HG03066 (cell line): ENCODE measurements around the gene MAML3.
A peak's percentile ranks its signal among the peaks of the same experiment; 100 is the strongest.

Experiments used
- ATAC-seq: cut with Tn5 transposase; IDR thresholded peaks from one replicate; pipeline ENCODE4 v1.9.1; 2021; ENCODE audit warnings: low read depth; ENCODE audit not compliant: unreplicated experiment

Gene MAML3

GRCh38 chr4:140153718-140154571, at the start of gene MAML3:
MAML3 (minus strand) TSS chr4:140154184; CDS start chr4:140153327, 857 bp downstream.
- ATAC-seq: peak; percentile 31

GRCh38 chr4:140198942-140199341, 45.0 kb upstream of the MAML3 start:
- ATAC-seq: no peak

GRCh38 chr4:140195806-140196205, 41.8 kb upstream of the MAML3 start:
- ATAC-seq: no peak

GRCh38 chr4:140189805-140190204, 35.8 kb upstream of the MAML3 start:
- ATAC-seq: no peak

- ATAC-seq: no peak
Observed at GRCh38 chr4:140188975-140189374, 35.0 kb upstream of the MAML3 start.

GRCh38 chr4:140187316-140187695, 33.3 kb upstream of the MAML3 start:
- no peak for ATAC-seq

- ATAC-seq: no peak
Observed at GRCh38 chr4:140186651-140187315, 32.8 kb upstream of the MAML3 start.

GRCh38 chr4:140186082-140186438, 32.1 kb upstream of the MAML3 start:
- ATAC-seq: no peak

- no peak for ATAC-seq
Observed at GRCh38 chr4:140185412-140186081, 31.6 kb upstream of the MAML3 start.

- ATAC-seq: no peak
Observed at GRCh38 chr4:140183270-140183669, 29.3 kb upstream of the MAML3 start.

GRCh38 chr4:140180577-140180976, 26.6 kb upstream of the MAML3 start:
- no peak for ATAC-seq

- no peak for ATAC-seq
Observed at GRCh38 chr4:140176735-140177134, 22.8 kb upstream of the MAML3 start.

GRCh38 chr4:140174543-140174942, 20.6 kb upstream of the MAML3 start:
- no peak for ATAC-seq

GRCh38 chr4:140172960-140173359, 19.0 kb upstream of the MAML3 start:
- no peak for ATAC-seq

- no peak for ATAC-seq
Observed at GRCh38 chr4:140170299-140170698, 16.3 kb upstream of the MAML3 start.

- no peak for ATAC-seq
Observed at GRCh38 chr4:140168936-140169335, 15.0 kb upstream of the MAML3 start.

- no peak for ATAC-seq
Observed at GRCh38 chr4:140168474-140168873, 14.5 kb upstream of the MAML3 start.

- no peak for ATAC-seq
Observed at GRCh38 chr4:140163029-140163810, 9.2 kb upstream of the MAML3 start.

- no peak for ATAC-seq
Observed at GRCh38 chr4:140162596-140162995, 8.6 kb upstream of the MAML3 start.

GRCh38 chr4:140158365-140159030, 4.5 kb upstream of the MAML3 start:
- ATAC-seq: no peak
